COLO668 (cell line): ENCODE results near the gene CPVL.

Experiments used
- DNase-seq: peaks from one replicate; lab custom pipeline; 2025; ENCODE audit not compliant: unreplicated experiment; lab: John Stamatoyannopoulos, UW

CPVL gene

GRCh38 chr7:29045258-29046086, 100.9 kb downstream of the CPVL start:
- DNase-seq: no peak

GRCh38 chr7:29044554-29044953, 101.8 kb downstream of the CPVL start:
- DNase-seq: no peak

DNA sequence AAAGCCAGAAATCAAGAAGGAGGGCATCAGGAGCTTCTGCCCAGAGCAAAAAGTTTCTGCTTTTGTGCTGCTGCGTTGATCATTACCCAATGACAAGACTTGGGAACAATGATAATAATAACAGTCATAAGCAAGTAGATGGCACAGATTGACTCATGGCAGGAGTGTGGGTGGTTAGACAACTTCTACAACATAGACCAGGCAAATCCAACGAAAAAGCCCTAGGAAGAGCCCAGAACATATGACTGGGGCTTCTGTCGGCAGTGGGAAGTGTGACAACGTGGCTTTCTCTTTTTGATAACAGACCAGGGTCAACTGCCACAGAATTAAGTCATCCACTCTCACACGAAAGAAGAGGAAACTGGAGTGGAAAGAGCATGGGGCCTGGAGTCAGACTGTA, 102.8 kb downstream of the CPVL start:
- no peak for DNase-seq

DNA sequence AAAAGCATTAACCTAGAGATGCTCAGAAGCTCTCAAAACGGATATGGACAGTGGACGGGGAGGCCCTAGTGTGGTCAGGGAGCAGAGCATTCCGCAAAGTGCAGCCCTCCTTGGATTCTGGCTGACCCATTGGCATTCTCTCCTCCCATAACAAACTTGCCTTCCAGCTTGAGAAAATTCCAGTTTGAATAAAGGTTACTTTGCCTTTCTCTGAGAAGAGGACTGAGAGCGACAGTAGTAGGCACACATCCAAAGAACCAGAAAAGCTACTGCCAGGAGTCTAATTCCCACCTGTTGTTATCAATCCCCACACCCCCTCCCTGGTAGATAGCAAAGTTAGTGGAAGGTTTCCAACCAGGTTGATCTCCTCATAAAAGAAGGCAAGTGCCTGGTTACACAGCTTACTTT, 103.5 kb downstream of the CPVL start:
- DNase-seq: no peak

- no peak for DNase-seq
Measured at GRCh38 chr7:29041991-29042390, 104.3 kb downstream of the CPVL start.

GRCh38 chr7:29040579-29040925, 105.8 kb downstream of the CPVL start:
- no peak for DNase-seq

DNA sequence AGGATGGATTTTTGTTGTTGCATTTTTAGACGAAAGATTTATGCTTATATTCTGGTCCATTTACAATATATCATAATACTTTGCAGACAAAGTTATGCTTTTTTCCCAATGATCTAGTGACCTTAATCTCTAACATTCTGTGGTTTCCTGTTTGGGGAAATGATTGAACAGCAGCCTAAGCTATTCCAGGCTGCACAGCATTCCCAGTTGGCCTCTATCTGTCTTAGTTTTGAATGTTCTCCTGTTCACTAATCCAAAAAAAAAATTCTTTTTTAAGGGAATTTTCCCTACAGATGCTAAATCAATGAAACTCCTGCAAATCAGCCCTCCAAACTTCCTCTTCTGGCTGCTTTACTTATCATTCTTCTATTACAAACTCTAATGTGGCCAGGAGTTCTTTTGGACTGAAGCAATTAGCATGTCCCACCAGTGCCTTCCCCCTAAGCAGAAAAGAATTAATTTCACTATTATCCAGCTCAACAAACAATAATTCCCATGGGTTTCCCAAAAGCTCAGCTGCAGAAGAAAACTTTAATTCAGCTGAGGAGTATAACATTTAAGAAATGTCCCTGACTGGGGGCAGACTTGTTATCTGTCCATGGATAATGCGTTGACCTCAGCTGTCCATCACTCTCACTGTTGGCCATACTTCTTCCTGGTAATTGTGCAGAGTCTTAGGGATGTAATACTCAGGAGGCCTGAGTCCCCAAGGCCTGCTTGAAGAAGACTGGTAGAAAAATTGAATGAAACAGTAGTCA, 106.3 kb downstream of the CPVL start:
- no peak for DNase-seq

- DNase-seq: no peak
Measured at GRCh38 chr7:29038463-29038862, 107.9 kb downstream of the CPVL start.

GRCh38 chr7:29035044-29035740, 111.1 kb downstream of the CPVL start:
- DNase-seq: no peak

GRCh38 chr7:29033584-29033983, 112.8 kb downstream of the CPVL start:
- no peak for DNase-seq

- no peak for DNase-seq
Measured at GRCh38 chr7:29032146-29032545, 114.2 kb downstream of the CPVL start.

- no peak for DNase-seq
Measured at GRCh38 chr7:29030781-29031275, 115.5 kb downstream of the CPVL start.

- DNase-seq: no peak
Measured at GRCh38 chr7:29022291-29022988, 123.9 kb downstream of the CPVL start.

- DNase-seq: no peak
Measured at GRCh38 chr7:29019896-29020295, 126.4 kb downstream of the CPVL start.

GRCh38 chr7:29019387-29019786, 127.0 kb downstream of the CPVL start:
- DNase-seq: no peak

- DNase-seq: no peak
Measured at GRCh38 chr7:29017713-29018112, 128.6 kb downstream of the CPVL start.

DNA sequence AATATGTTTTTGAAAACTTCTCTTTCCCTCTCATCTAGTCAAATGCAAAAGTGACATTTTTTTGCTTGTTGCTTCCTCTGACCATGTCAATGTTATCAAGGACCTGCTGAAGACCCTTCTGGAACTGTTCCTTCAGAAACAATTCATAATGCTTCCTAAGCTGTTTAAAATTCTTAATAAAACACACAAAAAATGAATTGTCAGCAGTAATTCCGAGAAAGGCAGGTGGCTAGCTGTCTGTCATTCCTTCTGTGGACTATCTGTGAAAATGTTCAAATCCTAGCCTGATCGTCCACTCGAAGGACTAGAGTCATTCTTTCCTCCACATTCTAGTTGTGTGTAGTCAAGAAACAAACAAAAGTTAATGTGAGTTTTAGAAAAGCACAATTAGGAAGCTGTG, 131.6 kb downstream of the CPVL start:
- no peak for DNase-seq

DNA sequence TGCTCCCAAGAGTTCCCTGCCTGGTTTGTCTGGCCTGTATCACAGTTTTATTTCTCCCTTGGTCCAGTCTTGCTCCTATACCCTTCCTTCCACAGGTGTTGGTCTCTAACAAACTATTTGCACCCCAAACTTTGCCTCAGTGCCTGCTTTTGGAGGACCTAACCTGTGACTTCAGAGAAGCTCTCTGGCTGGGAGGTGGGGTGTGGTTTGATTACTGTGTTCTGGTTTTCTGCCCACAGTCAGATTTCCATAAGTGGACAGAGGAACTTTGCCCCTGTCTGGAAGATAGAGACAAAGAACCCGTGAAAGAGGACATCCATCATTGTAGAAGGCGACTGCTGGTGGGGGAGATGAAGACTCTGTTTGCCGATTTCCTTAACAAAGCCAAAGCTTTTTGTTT, 132.4 kb downstream of the CPVL start:
- DNase-seq: no peak

DNA sequence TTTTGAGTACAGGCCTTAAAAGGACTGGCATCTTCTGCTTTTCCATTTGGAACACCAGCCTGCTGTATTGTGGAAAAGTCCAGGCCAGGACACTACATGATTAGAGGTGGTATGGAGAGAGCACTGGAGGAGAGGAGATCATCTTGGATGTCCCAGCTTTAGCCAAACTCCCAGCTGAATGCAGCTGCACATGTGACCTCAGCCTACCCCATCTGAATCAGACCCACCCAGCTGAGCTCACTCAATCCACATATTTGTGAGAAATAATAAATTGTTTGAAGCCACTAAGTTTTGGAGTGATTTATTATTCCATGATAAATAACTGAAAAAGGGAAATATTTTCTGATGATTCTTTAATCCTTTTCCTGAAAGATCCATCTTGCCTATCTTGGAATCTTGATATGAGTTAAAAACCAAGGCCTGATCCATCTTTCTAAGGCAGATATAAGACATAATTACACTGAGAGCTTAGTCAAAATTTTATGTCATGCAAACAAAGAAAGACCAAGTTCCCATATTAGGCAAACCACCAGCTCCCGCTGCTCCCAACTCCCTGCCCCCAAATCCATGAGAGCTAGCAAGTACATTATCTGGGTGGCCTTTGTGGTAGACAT, 133.1 kb downstream of the CPVL start:
- DNase-seq: no peak

DNA sequence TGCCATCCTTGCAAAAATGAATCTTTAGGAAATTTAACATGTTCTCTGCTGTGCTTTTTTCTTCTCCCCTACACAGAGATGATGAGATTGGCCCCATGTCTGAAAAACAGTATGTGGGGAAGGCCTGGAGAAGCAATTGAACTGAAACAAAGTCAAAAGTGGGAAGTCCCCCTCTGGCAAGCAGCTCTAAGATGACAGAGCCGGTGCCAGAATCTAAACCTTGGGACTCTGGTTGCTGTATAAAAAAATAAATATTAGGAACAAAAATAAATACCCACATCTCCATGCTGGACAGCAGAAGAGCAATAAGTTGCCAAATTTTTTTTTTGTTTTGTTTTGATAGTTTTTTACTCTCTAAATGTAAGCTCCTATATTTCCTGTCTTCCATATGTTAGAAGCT, 136.4 kb downstream of the CPVL start:
- DNase-seq: no peak

GRCh38 chr7:29008590-29008989, 137.7 kb downstream of the CPVL start:
- no peak for DNase-seq
